Fibroblast of upper back skin (primary cell): ENCODE results near the gene NEK10.
"Not testable (repeated sequence)": the region's sequence is repeated elsewhere in the genome, so short reads cannot be mapped to it uniquely, and the experiment has no call there.

ENCODE experiments used
- DNase-seq: peaks from one replicate; pipeline ENCODE4 v3.0.0-alpha.2; 2013

The NEK10 gene

DNA sequence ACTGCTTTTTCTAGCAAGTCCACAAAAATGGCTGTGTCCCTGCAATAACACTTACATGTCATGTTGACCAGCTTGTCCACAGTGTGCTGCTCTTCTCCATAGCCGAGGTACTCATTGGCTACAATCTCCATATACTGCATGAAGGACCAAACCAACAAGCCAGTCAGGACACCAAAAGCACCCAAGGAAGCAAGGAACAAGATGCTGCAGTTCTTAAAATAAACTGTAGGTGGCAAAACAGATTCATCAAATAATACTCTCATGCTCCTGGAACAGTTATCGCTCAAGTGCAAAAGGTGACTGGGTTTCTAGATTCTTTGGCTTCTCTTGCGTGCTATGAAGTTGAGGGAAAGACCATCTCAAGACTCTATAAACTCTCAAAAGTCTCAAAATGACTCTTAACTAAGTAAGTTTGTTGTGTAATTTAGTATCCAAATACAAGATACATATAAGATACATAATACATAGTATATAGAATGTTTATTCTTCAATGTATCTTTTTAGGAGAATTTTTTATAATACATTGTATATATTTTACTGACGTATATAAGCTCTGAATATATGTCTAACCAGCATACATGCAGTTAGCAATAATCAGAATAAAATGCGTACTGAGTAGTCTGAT is 57.0 kb downstream of the NEK10 start:
- peak; percentile 73 for DNase-seq

DNA sequence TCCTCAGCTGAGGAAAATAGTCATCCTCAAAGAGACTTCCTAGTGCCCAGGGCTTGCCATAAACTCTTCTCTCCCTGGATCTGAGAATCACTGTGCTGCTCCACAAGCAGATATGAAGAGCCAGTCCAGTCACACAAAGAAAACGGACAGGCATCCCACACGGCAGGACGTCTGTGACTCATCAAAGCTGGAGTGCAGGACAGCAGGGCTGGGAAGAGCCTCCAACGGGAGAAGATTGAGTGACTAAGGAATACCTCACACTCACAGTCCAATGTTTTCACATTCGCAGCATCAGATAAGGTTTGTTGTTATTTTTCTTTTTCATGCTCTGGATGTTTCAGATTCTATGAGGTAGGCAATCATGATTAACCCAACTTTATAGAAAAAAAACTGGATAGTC is 57.8 kb downstream of the NEK10 start:
- DNase-seq = peak; percentile 94

DNA sequence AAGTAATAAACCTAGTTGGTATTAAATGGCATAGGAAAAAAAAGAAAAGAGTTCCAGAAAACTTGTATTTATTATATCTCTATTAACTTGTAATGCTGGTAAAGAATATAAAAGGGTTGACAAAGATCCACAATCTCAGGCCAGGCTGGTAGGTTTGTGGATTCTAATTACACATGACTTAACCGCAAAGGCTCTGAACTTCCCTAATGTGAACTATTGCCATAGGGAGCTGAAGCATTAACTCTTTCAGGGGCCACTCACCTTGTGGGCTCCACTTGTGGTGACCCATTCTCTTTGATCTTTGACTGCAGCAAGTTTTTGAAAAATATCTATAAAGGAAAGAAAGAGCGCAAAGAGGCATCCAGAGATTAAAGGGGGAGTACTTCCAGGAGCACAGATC is 58.5 kb downstream of the NEK10 start:
- no peak for DNase-seq

DNA sequence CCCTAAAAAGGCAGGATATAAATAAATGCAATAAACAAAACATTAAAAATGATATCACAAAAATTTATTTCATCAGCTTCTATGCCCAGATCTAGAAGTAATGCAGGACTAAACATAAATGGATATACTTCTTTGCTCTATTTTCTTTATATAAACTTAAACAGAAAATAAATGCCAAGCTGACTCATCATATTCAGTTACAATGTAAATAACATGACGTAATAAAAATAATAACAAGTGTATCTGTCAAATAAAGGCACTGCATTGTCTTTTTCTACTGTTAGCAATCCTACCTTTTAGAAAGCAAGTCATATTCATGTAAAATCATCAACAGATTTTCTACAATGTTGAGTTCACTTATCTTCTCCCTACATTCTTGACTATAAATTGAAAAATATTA is 61.6 kb downstream of the NEK10 start:
- DNase-seq = no peak

DNA sequence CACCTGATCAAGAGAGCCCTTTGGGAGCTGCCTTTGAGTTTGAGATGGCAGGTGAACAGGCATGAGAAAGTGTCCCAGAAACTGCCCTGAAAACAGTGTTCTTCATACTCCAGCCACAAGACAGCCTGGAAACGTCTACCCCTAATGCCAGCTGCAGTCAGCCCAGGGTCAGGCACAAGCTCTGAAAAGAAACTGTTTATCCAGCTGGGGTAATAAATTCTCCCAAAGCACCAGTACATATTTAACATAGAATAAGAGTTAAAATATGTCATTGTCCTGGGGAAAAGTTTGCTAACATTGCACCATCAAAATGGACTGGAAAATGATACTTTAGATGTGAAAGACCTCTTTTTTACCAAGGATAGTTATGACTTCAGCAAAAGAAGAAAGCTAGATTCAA is 66.3 kb downstream of the NEK10 start:
- no peak for DNase-seq

DNA sequence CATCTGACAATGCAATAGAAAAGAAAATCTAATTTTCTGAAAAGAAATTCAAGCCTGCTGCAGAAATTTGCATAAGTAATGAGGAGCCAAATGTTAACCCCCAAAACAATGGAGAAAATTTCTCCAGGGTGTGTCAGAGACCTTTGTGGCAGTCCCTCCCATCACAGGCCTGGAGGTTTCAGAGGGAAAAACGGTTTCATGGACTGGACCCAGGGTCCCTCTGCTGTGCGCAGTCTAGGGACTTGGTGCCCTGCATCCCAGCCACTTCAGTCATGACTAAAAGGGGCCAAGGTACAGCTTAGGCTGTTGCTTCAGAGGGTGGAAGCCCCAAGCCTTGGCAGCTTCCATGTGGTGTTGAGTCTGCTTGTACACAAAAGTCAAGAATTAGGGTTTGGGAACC is 70.2 kb downstream of the NEK10 start:
- not testable (repeated sequence) for DNase-seq

DNA sequence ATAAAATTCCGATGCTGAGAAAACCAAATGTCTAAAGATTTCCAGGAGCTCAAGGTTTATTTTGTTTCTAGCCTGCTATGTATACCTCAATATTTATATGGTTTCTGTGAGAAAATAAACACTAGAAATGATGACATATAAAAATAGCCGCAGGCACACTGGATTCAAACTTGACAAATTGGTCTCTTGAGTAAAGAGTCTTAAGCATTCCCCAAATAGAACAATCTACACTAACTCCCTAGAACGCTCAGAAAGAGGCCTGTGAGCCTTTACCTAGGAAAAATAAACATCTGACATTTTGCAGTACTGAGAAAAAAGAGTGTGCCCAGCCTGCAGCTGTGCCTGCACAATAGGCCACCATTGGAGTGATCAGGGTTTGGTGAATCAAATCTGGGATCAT is 75.2 kb downstream of the NEK10 start:
- no peak for DNase-seq

DNA sequence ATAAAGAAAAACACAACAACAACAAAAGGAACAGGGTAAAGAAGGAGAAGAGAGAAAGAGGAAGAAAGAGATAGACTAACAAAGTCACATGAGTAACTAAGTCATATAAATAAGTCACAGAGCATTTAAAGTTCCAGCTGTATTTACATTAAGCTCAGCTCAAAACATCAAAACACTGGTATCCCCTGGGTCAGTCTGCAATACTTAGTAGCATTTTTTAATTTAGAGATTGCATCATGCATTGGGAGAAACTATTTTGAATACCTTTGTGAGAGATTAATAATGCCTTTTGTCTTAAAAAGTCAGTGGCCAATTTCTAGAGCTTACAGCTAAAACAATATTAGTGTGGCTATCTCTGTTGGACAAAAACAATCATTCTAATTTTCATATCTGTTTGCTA is 78.4 kb downstream of the NEK10 start:
- peak; percentile 3 for DNase-seq

DNA sequence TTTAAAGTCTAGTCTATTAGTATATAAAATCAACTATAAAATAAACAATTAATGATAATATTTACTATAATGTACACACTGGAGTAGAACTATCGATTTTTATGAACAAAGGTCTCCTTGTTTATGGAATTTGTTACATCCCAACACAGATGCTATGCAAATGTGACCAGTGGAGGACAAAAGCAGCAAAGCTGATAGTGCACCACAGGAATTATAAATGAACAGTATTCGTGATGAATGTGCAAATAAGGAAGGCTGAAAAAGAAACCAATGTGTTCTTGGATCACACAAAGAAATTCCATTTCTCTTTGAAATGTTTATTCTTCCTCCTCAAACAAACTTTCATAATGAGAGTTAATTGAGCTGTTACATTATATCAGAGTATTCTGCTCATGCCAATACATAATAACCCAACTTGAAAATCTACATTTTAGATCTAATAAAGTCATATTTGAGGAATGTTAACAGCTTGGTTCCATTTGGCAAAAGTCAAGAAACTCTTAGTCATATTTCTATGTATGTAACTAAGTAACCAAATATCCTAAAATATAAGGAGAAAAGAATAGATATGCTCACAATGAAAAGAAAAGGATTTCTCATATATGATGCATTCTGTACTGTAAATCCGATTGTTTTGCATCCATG is 79.3 kb downstream of the NEK10 start:
- peak; percentile 45 for DNase-seq

DNA sequence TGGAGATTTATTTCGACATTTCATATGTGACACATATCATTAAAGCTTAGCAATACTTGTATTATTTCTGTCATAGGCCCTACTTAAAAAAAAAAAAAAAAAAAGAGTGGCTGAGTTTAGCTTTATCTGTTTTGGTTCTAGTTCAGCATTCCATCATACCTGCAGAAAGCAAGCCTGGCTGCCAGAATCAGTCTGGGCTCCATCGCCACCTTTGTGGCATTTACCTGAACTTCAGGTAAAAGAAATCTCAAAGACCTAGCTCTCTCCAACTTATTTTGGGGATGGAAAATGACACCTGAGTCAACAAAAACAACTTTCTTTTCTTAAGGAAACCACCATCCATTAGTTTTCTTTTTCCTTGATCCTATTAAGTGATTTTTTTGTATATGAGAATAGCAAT is 82.1 kb downstream of the NEK10 start:
- no peak for DNase-seq

DNA sequence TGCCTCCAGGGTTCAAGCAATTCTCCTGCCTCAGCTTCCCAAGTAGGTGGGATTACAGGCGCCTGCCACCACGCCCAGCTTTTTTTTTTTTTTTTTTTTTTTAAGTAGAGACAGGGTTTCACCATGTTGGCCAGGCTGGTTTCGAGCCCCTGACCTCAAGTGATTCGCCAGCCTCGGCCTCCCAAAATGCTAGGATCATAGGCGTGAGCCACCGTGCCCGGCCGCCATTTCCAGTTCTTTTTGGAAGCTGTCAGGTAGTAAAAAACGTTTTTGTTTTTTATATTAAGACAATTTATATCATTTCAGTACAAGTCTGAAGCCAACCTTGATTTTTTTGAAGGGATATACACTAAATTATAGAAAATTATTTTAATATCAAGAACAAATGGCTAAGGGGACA is 82.7 kb downstream of the NEK10 start:
- DNase-seq = not testable (repeated sequence)

DNA sequence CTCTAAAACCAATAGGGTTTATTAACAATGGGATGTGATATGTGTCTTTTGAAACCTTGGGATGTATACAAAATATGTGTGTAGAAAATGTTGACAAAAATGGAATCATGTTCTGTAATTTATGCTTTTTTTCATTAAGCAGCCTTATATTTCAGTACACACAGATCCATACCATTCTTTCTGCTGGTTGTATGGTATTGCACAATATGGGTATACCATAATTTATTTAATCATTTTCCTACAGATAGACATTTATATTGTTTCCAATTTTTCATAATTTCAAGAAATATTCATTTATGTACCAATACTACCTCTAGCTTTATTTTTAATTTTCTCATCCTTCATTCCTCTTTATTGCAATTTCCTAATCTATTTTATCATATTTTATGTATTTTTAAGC is 83.5 kb downstream of the NEK10 start:
- DNase-seq = no peak

DNA sequence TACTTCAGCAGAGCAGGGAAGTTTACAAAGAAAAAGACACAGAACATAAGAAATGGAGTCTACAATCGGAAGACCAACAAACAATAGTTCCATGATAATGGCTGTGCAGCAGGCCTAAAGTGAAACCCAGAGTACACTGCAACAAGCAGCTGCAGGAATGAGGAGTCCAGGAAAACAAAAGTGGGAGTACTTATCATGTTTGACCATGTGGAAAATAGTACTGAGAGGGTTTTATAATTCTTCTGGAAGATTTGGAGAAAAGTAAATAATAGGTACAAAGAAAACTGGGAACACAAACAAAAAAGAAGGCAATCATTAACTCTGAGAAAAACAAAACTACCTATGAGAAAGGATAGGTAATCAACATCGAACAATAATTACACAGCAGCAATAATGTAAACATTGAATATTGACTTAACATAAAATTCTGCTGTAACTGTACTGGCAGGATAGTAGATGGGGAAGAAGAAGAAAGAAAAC is 87.5 kb downstream of the NEK10 start:
- no peak for DNase-seq

DNA sequence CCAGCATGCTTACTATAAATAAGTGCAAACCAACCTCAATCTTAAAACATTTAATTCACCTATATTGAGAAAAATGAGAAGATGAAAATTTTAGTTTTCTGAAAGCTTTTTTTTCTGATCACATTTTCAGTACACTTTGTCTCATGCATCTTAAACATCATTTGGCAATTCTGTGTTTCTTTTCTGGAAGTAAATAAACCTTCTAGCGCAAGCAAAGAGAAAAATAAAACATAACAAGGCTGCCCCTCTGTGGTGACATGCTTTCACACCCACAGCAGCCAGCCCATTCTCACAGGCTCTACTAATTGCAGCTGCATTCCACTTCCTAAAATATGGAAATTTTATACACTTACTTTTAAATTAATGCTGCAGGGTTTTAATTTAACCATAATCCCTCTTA is 90.1 kb downstream of the NEK10 start:
- DNase-seq = peak; percentile 9

DNA sequence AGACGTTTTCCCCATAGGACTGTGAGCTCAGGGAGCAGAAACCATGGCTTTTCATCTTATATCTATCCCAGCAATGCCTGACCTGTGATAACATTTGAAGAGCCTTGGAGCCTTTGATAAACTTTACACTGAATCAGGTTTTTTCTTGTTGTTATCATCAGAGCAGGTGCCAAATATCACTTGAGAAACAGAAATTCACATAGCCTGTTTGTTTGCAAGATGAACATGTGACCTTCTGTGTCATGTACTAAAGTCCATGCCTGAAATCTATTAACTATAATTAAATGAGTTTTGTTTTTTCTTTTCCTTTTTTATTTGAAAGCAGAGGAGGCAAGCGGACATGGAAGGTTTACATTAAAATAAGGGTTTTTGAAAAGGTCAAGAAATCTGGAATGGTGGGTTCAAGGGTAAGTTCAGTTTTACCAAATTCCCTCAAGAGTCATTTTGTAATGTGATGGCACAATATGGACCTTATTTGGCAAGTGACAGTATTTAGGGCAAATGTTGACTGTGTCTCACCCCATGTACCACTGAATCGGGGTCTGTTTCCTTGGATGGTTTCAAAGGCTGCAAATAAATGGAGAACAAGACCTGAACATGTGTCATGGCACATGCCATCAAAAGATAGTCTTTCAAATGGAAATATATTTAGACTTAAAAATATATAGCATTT is 90.7 kb downstream of the NEK10 start:
- no peak for DNase-seq

DNA sequence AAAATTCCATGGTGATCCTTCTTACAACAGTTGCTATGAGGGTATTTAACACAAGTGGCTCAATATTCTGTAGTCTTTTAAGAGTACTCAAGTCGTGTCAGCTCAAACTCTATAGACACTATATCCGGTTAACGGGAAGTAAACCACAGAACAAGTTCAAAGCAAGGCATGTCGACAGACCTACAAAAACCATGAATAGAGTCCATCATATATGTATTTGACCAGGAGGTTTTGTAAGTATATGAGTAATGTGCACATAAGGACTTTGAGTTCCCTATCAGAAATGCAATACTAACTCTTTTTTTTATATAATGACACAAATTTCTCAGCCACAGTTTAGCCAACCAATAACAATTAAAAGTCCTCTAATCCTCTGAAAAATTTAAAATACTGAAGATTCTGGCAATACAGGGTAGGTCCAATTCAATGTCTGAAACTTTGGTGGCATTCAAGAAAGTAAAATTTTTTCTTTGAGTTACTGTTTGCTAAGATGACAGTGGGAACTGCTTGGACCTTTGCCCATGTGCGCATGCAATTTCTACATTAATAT is 93.7 kb downstream of the NEK10 start:
- no peak for DNase-seq

DNA sequence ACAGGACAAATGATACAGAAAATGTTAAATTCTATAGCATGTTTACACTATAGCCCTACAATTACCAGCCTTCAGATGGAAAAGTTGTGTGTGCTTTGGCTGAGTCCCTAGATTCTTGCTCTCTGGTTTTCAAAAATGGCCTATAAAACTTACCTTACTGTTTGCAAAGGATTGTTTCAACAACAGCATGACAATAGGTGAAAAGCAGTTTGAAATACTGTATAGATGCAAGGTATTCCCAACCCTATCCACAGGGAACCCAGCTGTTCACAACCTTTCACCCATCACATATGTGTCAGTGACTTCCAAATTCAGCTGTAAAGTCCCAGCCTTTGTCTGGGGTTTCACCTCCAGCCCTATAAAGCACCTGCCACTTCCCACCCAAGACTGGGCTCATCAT is 97.3 kb downstream of the NEK10 start:
- DNase-seq = no peak

DNA sequence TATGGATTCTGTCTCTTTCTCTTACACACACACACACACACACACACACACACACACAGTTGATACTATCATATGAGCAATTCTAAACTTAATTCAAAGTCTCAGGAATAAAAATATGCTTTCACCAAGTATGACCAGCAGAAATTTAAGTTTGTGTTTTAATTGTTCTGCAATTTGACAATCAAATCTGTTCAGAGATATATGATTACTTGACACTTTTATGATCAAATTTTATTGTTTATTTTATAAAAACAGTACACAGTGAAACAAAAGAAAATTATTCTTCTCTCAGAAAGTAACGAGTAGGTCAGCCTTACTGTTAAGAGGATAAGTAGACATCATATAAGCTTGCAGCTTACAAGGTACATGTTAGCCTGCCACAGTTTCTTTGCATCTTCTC is 114.3 kb downstream of the NEK10 start:
- no peak for DNase-seq

DNA sequence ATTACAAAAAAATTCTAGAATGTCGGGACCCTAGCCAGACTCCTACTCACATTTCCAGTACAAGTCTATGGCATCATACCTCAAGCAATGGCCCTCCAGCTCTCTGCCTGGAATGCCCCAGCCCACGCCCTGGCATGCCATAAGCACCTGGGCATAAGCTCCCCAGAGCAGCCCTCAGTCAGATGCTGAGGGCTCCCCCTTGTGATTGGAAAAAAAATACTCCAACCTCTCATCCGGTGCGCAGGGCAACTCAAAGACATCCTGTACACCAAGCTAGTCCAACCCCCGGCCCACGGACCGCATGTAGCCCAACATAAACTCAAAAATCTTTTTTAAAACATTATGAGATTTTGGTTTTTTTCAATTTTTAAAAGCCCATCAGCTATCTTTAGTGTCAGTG is 115.4 kb downstream of the NEK10 start:
- DNase-seq = peak; percentile 47

DNA sequence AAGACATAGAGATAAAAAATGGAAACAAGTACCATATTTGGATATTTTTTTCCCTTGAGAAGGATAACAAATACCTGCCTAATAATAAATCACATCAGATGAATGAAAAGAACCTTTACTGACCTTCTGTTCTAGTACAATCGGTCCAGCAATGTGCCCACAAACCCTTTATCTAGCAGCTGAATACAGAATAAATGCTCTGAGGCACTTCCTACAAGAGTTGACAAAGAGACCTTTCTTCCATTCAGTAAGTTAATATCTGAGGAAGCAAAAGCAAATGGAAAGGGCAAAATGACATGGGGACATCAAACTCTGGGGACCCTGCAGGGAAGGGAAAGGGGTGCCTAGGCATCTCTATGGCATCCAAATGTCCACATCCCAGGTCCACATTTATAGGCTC is 115.8 kb downstream of the NEK10 start:
- no peak for DNase-seq

DNA sequence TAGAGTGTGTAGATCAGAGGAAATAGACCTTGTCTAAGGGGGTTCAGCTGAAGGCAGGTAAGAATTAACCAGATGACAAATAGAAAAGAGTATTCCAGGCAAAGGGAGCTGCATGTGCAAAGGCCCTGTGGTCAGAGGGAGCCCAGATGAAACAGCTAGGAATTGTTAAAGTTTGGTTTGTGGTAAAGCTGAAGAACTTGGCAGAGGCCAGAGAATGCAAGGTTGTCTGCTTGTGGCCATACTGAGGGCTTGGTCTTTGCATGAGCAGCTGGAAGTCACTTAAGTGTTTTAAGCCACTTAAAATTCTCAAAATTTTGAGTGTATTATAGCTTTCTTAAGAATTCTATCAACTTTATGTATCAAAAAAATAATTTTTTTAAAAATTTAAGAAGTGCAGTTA is 116.5 kb downstream of the NEK10 start:
- no peak for DNase-seq

DNA sequence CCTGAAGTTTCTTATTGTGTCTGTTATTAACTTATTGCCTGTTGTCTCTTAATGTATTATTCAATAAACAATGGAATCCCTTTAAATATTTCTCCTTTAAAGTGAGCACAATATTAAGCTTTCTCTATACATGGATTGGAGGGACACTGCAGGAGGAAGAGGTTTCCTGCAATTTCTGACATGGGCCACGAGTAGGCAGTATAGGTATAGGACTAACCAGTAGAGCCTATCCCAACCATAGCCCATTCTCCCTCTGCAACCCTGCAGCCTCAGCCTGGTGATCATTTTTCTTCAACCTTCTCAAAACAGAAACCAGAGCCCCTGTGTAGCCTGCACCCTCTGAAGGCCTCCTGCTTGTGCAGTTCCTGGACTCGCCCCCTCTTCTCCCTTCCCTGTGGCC is 124.8 kb downstream of the NEK10 start:
- DNase-seq = no peak

DNA sequence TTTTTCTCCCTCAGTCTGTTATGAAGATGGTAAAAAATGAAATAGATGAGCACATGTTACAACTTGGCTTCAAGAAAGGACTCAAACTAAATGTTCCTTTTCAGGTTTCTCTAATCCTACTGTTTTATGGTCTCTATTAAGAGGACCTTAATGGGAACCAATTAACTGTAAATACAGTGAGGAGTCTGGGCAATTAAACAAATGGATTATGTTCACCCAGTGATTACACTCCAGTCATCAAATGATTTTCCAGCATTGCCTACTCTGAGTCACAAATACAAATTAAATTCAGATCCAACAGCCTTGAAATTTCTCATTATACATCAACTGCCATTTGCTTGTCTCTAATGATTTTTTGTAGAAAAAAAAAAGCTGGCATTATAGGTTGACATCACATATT is 129.2 kb downstream of the NEK10 start:
- no peak for DNase-seq

DNA sequence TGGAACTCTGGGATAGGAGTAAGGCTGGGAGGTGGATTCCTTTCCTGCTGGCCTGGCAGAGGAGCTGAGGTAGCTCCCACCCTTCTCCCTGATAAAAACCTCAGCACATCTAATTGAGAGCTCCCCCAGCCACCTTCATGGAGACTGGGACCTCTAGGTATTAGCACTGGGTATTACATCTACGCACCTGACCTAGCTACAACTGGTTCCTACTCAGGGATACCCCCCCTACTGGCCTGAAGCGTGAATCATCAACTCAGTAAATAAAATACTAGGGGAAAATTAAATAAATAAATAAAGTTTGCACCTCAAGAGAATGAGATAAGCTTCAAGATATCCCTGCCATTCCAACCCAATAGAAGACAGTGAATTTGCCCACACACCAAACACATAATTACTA is 140.4 kb downstream of the NEK10 start:
- DNase-seq = no peak
